Measurements from ENCODE around the gene COL11A2.

DNA sequence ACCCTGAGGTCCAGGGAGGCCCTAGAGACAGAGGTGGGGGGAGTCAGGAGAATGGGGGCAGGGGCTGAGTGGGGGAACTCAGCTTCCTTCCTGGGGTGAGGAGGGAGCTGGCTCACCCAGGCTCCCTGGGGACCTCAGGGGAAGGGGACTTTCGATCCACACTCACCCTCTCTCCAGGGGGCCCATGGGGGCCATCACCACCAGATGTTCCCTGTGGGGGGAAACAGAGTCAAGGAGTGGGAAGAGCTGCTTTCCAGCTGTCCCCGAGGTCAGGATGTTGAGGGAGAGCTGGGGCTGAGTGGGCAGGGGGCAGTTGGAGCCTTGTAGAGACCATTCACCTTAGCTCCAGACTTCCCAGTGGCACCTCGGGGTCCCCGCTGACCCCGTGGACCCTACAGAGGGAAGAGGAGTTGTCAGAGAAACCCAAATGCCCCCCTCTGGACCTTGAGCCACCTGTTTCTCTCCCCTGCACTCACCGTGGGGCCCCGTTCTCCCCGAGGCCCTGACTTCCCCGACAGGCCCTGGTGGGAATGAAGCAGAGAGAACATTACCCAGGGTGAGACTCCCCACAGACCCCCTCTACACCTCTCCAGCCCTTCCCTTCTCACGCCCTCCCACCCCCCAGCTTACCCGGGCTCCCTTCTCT is 18.6 kb downstream of the COL11A2 start:
- TF ChIP-seq POLR2A (IDR thresholded peaks at IDR 0.05; ENCODE audit: low read depth, low read length) (no peak), TAF1 (IDR thresholded peaks at IDR 0.05; ENCODE audit: low read depth, low read length) (no peak), POLR2AphosphoS5 (IDR thresholded peaks at IDR 0.05; ENCODE audit: low read depth, low read length) (no peak), PAX5 (IDR thresholded peaks at IDR 0.05; ENCODE audit: insufficient read depth, low read length, severe bottlenecking) (no peak), SPI1 (IDR thresholded peaks at IDR 0.05; ENCODE audit: low read depth, low read length) (no peak)
